DOHH2 (cell line): ENCODE measurements around the gene SPATA31C1.

Source experiments
- H3F3A ChIP-seq: fragments of 200-600 bp; sonication (generic), shearing (Covaris generic); 2 replicates; pipeline ENCODE4 v1.6.0; 2016; ENCODE audit warnings: antibody characterized with exemption, mild to moderate bottlenecking; ENCODE audit not compliant: control insufficient read depth, insufficient read depth
- H3K27ac ChIP-seq: fragments of 200-600 bp; sonication (generic); 2 replicates; pipeline ENCODE4 v1.5.1; 2014; ENCODE audit warnings: low read depth, mild to moderate bottlenecking, low read length, moderate library complexity
- H3K27me3 ChIP-seq: fragments of 200-600 bp; sonication (generic); 2 replicates; pipeline ENCODE4 v1.6.1; 2014; ENCODE audit warnings: mild to moderate bottlenecking, low read length, mixed read lengths; ENCODE audit not compliant: control insufficient read depth
- H3K36me3 ChIP-seq: fragments of 200-600 bp; sonication (generic); 2 replicates; pipeline ENCODE4 v1.6.1; 2014; ENCODE audit warnings: mild to moderate bottlenecking, low read length, moderate library complexity, mixed read lengths; ENCODE audit not compliant: control insufficient read depth
- H3K4me1 ChIP-seq: fragments of 200-600 bp; sonication (generic); 2 replicates; pipeline ENCODE4 v1.6.1; 2014; ENCODE audit warnings: mild to moderate bottlenecking, low read length, mixed read lengths; ENCODE audit not compliant: control insufficient read depth
- H3K4me2 ChIP-seq: fragments of 200-600 bp; sonication (generic); 2 replicates; pipeline ENCODE4 v1.6.0; 2014; ENCODE audit warnings: mild to moderate bottlenecking, low read length, moderate library complexity
- H3K4me3 ChIP-seq: fragments of 200-600 bp; sonication (generic); 2 replicates; pipeline ENCODE4 v1.5.1; 2014; ENCODE audit warnings: mild to moderate bottlenecking, low read length, mixed read lengths
- H3K79me2 ChIP-seq: fragments of 200-600 bp; sonication (generic); 2 replicates; pipeline ENCODE4 v1.6.1; 2014; ENCODE audit warnings: mild to moderate bottlenecking, low read length, mixed read lengths; ENCODE audit not compliant: control insufficient read depth
- H3K9me2 ChIP-seq: fragments of 200-600 bp; sonication (generic); replicated peaks from 2 replicates; pipeline ENCODE4 v1.6.1; 2014; ENCODE audit warnings: mild to moderate bottlenecking, low read length, mixed read lengths; ENCODE audit not compliant: control insufficient read depth
- H3K9me3 ChIP-seq: fragments of 200-600 bp; sonication (generic); 2 replicates; pipeline ENCODE4 v1.6.1; 2014; ENCODE audit warnings: antibody characterized with exemption, low read length, mixed read lengths; ENCODE audit not compliant: control insufficient read depth, insufficient read depth
- H4K20me1 ChIP-seq: fragments of 200-600 bp; sonication (generic); 2 replicates; pipeline ENCODE4 v1.6.0; 2014; ENCODE audit warnings: low read depth, mild to moderate bottlenecking, antibody characterized with exemption, low read length, moderate library complexity; ENCODE audit not compliant: control insufficient read depth, insufficient read depth
- CTCF ChIP-seq: fragments of 200-600 bp; sonication (generic); IDR thresholded peaks from one replicate; pipeline ENCODE4 v1.5.1; 2014; ENCODE audit warnings: antibody characterized with exemption, mild to moderate bottlenecking, low read depth, low read length; ENCODE audit not compliant: poor library complexity, severe bottlenecking
- EZH2phosphoT487 ChIP-seq: fragments of 200-600 bp; sonication (generic); IDR thresholded peaks from 2 replicates; pipeline ENCODE4 v1.6.1; 2017; ENCODE audit warnings: borderline replicate concordance, mild to moderate bottlenecking, antibody characterized with exemption, low read length, moderate library complexity, mixed read lengths

Gene SPATA31C1

GRCh38 chr9:87886933-87887505, 30.7 kb upstream of the SPATA31C1 start:
- Histone ChIP-seq H3F3A (no peaks in the 10 kb centered on the region), H3K27me3 (no peaks in the 10 kb centered on the region), H3K4me3 (no peak overlapping the region), H3K4me1 (no peaks in the 10 kb centered on the region), H3K27ac (no peak overlapping the region), H3K9me2 (no peaks in the 10 kb centered on the region), H4K20me1 (no peaks in the 10 kb centered on the region), H3K79me2 (no peaks in the 10 kb centered on the region), H3K36me3 (no peaks in the 10 kb centered on the region), H3K9me3 (no peaks in the 10 kb centered on the region), H3K4me2 (no peak overlapping the region)
- TF ChIP-seq CTCF (no peak), EZH2phosphoT487 (no peak)

- H3K4me3 ChIP-seq = no peak overlapping the region
- TF ChIP-seq CTCF (no peak), EZH2phosphoT487 (no peak)
- H3K27me3 ChIP-seq = no peaks in the 10 kb centered on the region
- no peak overlapping the region for H3K27ac ChIP-seq
- H3K9me2 ChIP-seq = no peaks in the 10 kb centered on the region
- H3K79me2 ChIP-seq = no peaks in the 10 kb centered on the region
- no peaks in the 10 kb centered on the region for H3K9me3 ChIP-seq
- no peak overlapping the region for H3K4me2 ChIP-seq
- no peaks in the 10 kb centered on the region for H3K4me1 ChIP-seq
- H3F3A ChIP-seq = no peaks in the 10 kb centered on the region
- no peaks in the 10 kb centered on the region for H4K20me1 ChIP-seq
- no peaks in the 10 kb centered on the region for H3K36me3 ChIP-seq
Observed at GRCh38 chr9:87887661-87888480, 29.9 kb upstream of the SPATA31C1 start.

- Histone ChIP-seq H3K4me1 (no peaks in the 10 kb centered on the region), H3K4me2 (no peak overlapping the region), H3F3A (no peaks in the 10 kb centered on the region), H3K27ac (no peak overlapping the region), H3K27me3 (no peaks in the 10 kb centered on the region), H3K9me2 (no peaks in the 10 kb centered on the region), H3K9me3 (no peaks in the 10 kb centered on the region), H3K79me2 (no peaks in the 10 kb centered on the region), H4K20me1 (no peaks in the 10 kb centered on the region), H3K36me3 (no peaks in the 10 kb centered on the region), H3K4me3 (no peak overlapping the region)
- TF ChIP-seq CTCF (no peak), EZH2phosphoT487 (no peak)
Observed at GRCh38 chr9:87888501-87888900, 29.3 kb upstream of the SPATA31C1 start.
